GM12874 (cell line): ENCODE data around the gene TAS2R40.

Experiments
- CTCF ChIP-seq: IDR thresholded peaks from 2 replicates; pipeline ENCODE4 v1.5.1; 2011; ENCODE audit warnings: low read depth, mild to moderate bottlenecking, control low read depth, low read length, moderate library complexity; ENCODE audit not compliant: insufficient read depth

TAS2R40 gene

DNA sequence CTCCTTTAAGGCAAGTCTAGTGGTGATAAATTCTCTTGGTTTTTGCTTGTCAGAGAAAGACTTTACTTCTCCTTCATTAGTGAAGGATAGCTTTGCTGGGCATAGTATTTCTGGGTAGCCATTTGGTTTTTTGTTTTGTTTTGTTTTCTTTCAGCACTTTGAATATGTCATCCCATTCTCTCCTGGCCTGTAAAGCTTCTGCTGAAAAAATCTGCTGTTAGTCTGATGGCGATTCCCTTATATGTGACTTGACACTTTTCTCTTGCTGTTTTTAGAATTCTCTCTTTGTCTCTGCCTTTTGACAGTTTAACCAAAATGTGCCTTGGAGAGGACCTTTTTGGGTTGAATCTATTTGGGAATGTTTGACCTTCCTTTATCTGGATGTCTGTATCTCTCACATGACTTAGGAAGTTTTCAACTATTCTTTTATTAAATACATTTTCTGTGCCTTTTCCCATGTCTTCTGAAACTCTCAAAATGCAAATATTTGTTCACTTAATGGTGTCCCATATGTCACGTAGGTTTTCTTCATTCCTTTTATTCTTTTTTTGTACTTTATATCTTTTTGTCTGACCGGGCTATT lies 14.7 kb downstream of the TAS2R40 start:
- no peak for TF ChIP-seq CTCF

- no peak for TF ChIP-seq CTCF
Observed at GRCh38 chr7:143237366-143237765, 15.5 kb downstream of the TAS2R40 start.

GRCh38 chr7:143238289-143238980 lies 16.6 kb downstream of the TAS2R40 start:
- TF ChIP-seq CTCF: no peak

- TF ChIP-seq CTCF: no peak
Observed at GRCh38 chr7:143239813-143240212, 18.0 kb downstream of the TAS2R40 start.

DNA sequence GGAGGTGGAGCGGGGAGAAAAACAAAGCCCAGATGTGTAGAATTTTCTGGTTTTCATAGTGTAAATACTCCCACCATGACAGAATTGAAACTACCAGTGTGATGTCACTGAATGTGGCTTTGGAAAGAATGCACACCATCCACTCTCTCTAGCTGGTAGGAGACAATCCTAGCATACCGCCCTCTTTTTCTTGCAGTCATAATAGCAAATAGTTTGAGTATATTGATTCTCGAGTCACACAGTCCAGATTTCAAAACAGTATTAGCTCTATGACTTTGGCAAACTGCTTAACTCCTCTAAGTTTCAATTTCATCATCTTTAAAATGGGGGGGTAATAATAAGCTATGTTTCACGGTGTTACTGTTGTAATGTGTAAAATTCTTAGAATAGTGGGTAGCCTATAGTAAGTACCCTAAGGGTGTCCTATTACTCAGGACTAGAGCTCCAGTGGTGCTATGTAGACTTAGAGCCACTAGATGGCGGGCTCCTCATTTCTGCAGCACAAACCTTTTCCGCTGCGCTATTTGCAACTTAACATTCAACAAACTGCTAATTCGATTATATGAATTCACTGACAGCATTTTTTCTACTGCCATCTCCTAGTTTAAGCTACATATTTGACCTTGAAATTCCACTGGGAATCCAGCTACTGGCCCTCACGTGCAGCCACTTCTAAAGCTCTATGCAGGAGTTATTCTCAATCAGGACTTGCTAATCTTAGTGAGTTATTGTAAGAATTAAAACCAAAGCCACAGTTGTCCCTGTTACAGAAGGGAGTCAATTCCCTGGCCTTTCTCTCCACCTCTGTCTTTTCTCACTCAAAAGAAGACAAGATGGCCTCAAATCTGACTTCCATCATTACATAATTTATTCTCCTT lies 18.7 kb downstream of the TAS2R40 start:
- TF ChIP-seq CTCF: peak; percentile 79

GRCh38 chr7:143242306-143242705 lies 20.5 kb downstream of the TAS2R40 start:
- TF ChIP-seq CTCF: no peak

DNA sequence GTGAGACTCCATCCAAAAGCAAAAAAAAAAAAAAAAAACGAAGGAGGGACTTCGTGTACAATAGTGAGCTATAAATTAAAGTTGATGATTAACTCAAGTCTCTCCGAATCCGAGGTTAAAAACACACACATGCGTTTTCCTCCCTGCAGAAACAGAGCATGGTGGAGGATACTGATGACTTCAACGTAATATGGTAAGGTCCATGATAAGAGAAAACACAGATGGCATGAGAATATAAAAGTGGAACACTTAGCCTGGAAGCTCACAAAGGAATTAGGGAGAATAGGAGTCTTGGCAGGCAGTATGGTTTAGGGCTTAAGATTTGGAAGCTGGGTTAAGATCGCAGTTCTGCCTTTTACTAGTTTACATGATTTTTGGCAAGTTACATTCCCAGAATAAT lies 21.3 kb downstream of the TAS2R40 start:
- no peak for TF ChIP-seq CTCF
